Measurements from ENCODE around the gene MFAP2. TPM values are rescaled to one million over a fixed set of nuclear protein-coding genes. Genes with fewer than 3 reads are reported as not detected.

The MFAP2 gene
- total and polyA plus RNA-seq, 4 donors, result 21.3 to 65.3 (median 41.8) TPM

- Histone ChIP-seq H3K27me3 (ENCODE audit: control insufficient read depth in 1 of 2, insufficient read depth in 2 of 2, low read length in 1 of 2) (no peaks in the 10 kb centered on the region), H3K4me3 (ENCODE audit: low read length in 2 of 2) (no peak overlapping the region), H3K4me1 (ENCODE audit: control insufficient read depth in 1 of 2, insufficient read depth in 2 of 2, low read length in 2 of 2) (no peaks in the 10 kb centered on the region), H3K9me3 (ENCODE audit: control insufficient read depth, low read length) (no peaks in the 10 kb centered on the region), H3K36me3 (ENCODE audit: control insufficient read depth in 1 of 2, insufficient read depth in 2 of 2, low read length in 1 of 2) (no peaks in the 10 kb centered on the region), H3K27ac (ENCODE audit: low read depth in 1 of 2, low read length in 2 of 2) (no peak overlapping the region)
- intact Hi-C loops (cut with DNase I), result no loop called here
- no peak for ATAC-seq (ENCODE audit: low FRiP score)
- 87 to 90% methylated on average over 13 of the region's 13 CpGs for WGBS, 2 donors
- DNase-seq, result no peak
Observed at GRCh38 chr1:16988210-16988609, 7.8 kb upstream of the MFAP2 start.

- Histone ChIP-seq H3K4me1 (ENCODE audit: control insufficient read depth in 1 of 2, insufficient read depth in 2 of 2, low read length in 2 of 2) (no peaks in the 10 kb centered on the region), H3K9me3 (ENCODE audit: control insufficient read depth, low read length) (no peaks in the 10 kb centered on the region), H3K4me3 (ENCODE audit: low read length in 2 of 2) (no peak overlapping the region), H3K36me3 (ENCODE audit: control insufficient read depth in 1 of 2, insufficient read depth in 2 of 2, low read length in 1 of 2) (no peaks in the 10 kb centered on the region), H3K27me3 (ENCODE audit: control insufficient read depth in 1 of 2, insufficient read depth in 2 of 2, low read length in 1 of 2) (no peaks in the 10 kb centered on the region), H3K27ac (ENCODE audit: low read depth in 1 of 2, low read length in 2 of 2) (no peak overlapping the region)
- no peak for DNase-seq
- intact Hi-C loops (cut with DNase I), result no loop called here
- no peak for ATAC-seq (ENCODE audit: low FRiP score)
- WGBS, 2 donors, result 72% methylated on average over 14 to 16 of the region's 16 CpGs
Observed at GRCh38 chr1:16986962-16987361, 6.5 kb upstream of the MFAP2 start.

GRCh38 chr1:16986560-16986959 lies 6.1 kb upstream of the MFAP2 start:
- Histone ChIP-seq H3K4me1 (ENCODE audit: control insufficient read depth in 1 of 2, insufficient read depth in 2 of 2, low read length in 2 of 2) (no peaks in the 10 kb centered on the region), H3K27ac (ENCODE audit: low read depth in 1 of 2, low read length in 2 of 2) (no peak overlapping the region), H3K27me3 (ENCODE audit: control insufficient read depth in 1 of 2, insufficient read depth in 2 of 2, low read length in 1 of 2) (no peaks in the 10 kb centered on the region), H3K36me3 (ENCODE audit: control insufficient read depth in 1 of 2, insufficient read depth in 2 of 2, low read length in 1 of 2) (no peaks in the 10 kb centered on the region), H3K9me3 (ENCODE audit: control insufficient read depth, low read length) (no peaks in the 10 kb centered on the region), H3K4me3 (ENCODE audit: low read length in 2 of 2) (no peak overlapping the region)
- intact Hi-C loops (cut with DNase I), result no loop called here
- 81 to 85% methylated on average over 23 of the region's 23 CpGs for WGBS, 2 donors
- no peak for ATAC-seq (ENCODE audit: low FRiP score)
- DNase-seq, result no peak

- Histone ChIP-seq H3K36me3 (ENCODE audit: control insufficient read depth in 1 of 2, insufficient read depth in 2 of 2, low read length in 1 of 2) (no peaks in the 10 kb centered on the region), H3K27ac (ENCODE audit: low read depth in 1 of 2, low read length in 2 of 2) (no peak overlapping the region), H3K27me3 (ENCODE audit: control insufficient read depth in 1 of 2, insufficient read depth in 2 of 2, low read length in 1 of 2) (no peaks in the 10 kb centered on the region), H3K4me1 (ENCODE audit: control insufficient read depth in 1 of 2, insufficient read depth in 2 of 2, low read length in 2 of 2) (no peaks in the 10 kb centered on the region), H3K9me3 (ENCODE audit: control insufficient read depth, low read length) (no peaks in the 10 kb centered on the region), H3K4me3 (ENCODE audit: low read length in 2 of 2) (no peak overlapping the region)
- 87 to 88% methylated on average over 18 to 19 of the region's 19 CpGs for WGBS, 2 donors
- ATAC-seq (ENCODE audit: low FRiP score) (no peak), DNase-seq (no peak)
- intact Hi-C loops (cut with DNase I), result no loop called here
Observed at GRCh38 chr1:16986113-16986512, 5.7 kb upstream of the MFAP2 start.

GRCh38 chr1:16984717-16985116 lies 4.3 kb upstream of the MFAP2 start:
- no peak overlapping the region for H3K4me3 ChIP-seq (ENCODE audit: low read length in 2 of 2)
- no peaks in the 10 kb centered on the region for H3K36me3 ChIP-seq (ENCODE audit: control insufficient read depth in 1 of 2, insufficient read depth in 2 of 2, low read length in 1 of 2)
- no peaks in the 10 kb centered on the region for H3K27me3 ChIP-seq (ENCODE audit: control insufficient read depth in 1 of 2, insufficient read depth in 2 of 2, low read length in 1 of 2)
- intact Hi-C loops (cut with DNase I), result no loop called here
- H3K27ac ChIP-seq (ENCODE audit: low read depth in 1 of 2, low read length in 2 of 2), result no peak overlapping the region
- H3K4me1 ChIP-seq (ENCODE audit: control insufficient read depth in 1 of 2, insufficient read depth in 2 of 2, low read length in 2 of 2), result no peaks in the 10 kb centered on the region
- DNase-seq, result peak; percentile 94 to 95
- peak; percentile 62 for ATAC-seq (ENCODE audit: low FRiP score)
- no peaks in the 10 kb centered on the region for H3K9me3 ChIP-seq (ENCODE audit: control insufficient read depth, low read length)
- WGBS, 2 donors, result 1 to 7% methylated on average over 7 of the region's 7 CpGs

GRCh38 chr1:16983649-16984048 lies 3.2 kb upstream of the MFAP2 start:
- no peaks in the 10 kb centered on the region for H3K9me3 ChIP-seq (ENCODE audit: control insufficient read depth, low read length)
- H3K4me3 ChIP-seq (ENCODE audit: low read length in 2 of 2), result no peak overlapping the region
- DNase-seq, result no peak
- no peaks in the 10 kb centered on the region for H3K4me1 ChIP-seq (ENCODE audit: control insufficient read depth in 1 of 2, insufficient read depth in 2 of 2, low read length in 2 of 2)
- intact Hi-C loops (cut with DNase I), result no loop called here
- WGBS, 2 donors, result 92 to 94% methylated on average over 4 of the region's 4 CpGs
- no peak for ATAC-seq (ENCODE audit: low FRiP score)
- H3K36me3 ChIP-seq (ENCODE audit: control insufficient read depth in 1 of 2, insufficient read depth in 2 of 2, low read length in 1 of 2), result no peaks in the 10 kb centered on the region
- no peak overlapping the region for H3K27ac ChIP-seq (ENCODE audit: low read depth in 1 of 2, low read length in 2 of 2)
- H3K27me3 ChIP-seq (ENCODE audit: control insufficient read depth in 1 of 2, insufficient read depth in 2 of 2, low read length in 1 of 2), result no peaks in the 10 kb centered on the region

GRCh38 chr1:16982902-16983301 lies 2.5 kb upstream of the MFAP2 start:
- Histone ChIP-seq H3K27ac (ENCODE audit: low read depth in 1 of 2, low read length in 2 of 2) (no peak overlapping the region), H3K9me3 (ENCODE audit: control insufficient read depth, low read length) (no peaks in the 10 kb centered on the region), H3K4me1 (ENCODE audit: control insufficient read depth in 1 of 2, insufficient read depth in 2 of 2, low read length in 2 of 2) (no peaks in the 10 kb centered on the region), H3K27me3 (ENCODE audit: control insufficient read depth in 1 of 2, insufficient read depth in 2 of 2, low read length in 1 of 2) (no peaks in the 10 kb centered on the region), H3K36me3 (ENCODE audit: control insufficient read depth in 1 of 2, insufficient read depth in 2 of 2, low read length in 1 of 2) (no peaks in the 10 kb centered on the region), H3K4me3 (ENCODE audit: low read length in 2 of 2) (no peak overlapping the region)
- WGBS, 2 donors, result 87% methylated on average over 11 of the region's 11 CpGs
- ATAC-seq (ENCODE audit: low FRiP score) (no peak), DNase-seq (no peak)
- intact Hi-C loops (cut with DNase I), result no loop called here

GRCh38 chr1:16981269-16981849 lies 939 bp upstream of the MFAP2 start:
- intact Hi-C loops (cut with DNase I), result loop anchor here in 1 of 2 donors (2.0 kb wide), 1 partner anchor 15 kb away; no protein-coding TSS in a partner anchor
- Histone ChIP-seq H3K4me3 (ENCODE audit: low read length in 2 of 2) (no peak overlapping the region), H3K27ac (ENCODE audit: low read depth in 1 of 2, low read length in 2 of 2) (no peak overlapping the region), H3K9me3 (ENCODE audit: control insufficient read depth, low read length) (no peaks in the 10 kb centered on the region), H3K27me3 (ENCODE audit: control insufficient read depth in 1 of 2, insufficient read depth in 2 of 2, low read length in 1 of 2) (no peaks in the 10 kb centered on the region), H3K4me1 (ENCODE audit: control insufficient read depth in 1 of 2, insufficient read depth in 2 of 2, low read length in 2 of 2) (no peaks in the 10 kb centered on the region), H3K36me3 (ENCODE audit: control insufficient read depth in 1 of 2, insufficient read depth in 2 of 2, low read length in 1 of 2) (no peaks in the 10 kb centered on the region)
- no peak for ATAC-seq (ENCODE audit: low FRiP score)
- WGBS, 2 donors, result 81 to 86% methylated on average over 10 of the region's 10 CpGs
- no peak for DNase-seq

- intact Hi-C loops (cut with DNase I), result loop anchor here in 1 of 2 donors (2.0 kb wide), 1 partner anchor 13 kb away; no protein-coding TSS in a partner anchor
- no peaks in the 10 kb centered on the region for H3K9me3 ChIP-seq (ENCODE audit: control insufficient read depth, low read length)
- H3K27ac ChIP-seq (ENCODE audit: low read depth in 1 of 2, low read length in 2 of 2), result peak overlapping the region in 1 of 2 donors; percentile 59
- H3K27me3 ChIP-seq (ENCODE audit: control insufficient read depth in 1 of 2, insufficient read depth in 2 of 2, low read length in 1 of 2), result no peaks in the 10 kb centered on the region
- H3K4me1 ChIP-seq (ENCODE audit: control insufficient read depth in 1 of 2, insufficient read depth in 2 of 2, low read length in 2 of 2), result no peaks in the 10 kb centered on the region
- peak overlapping the region; percentile 48 to 73 for H3K4me3 ChIP-seq (ENCODE audit: low read length in 2 of 2)
- 3 to 4% methylated on average over 33 to 44 of the region's 44 CpGs for WGBS, 2 donors
- ATAC-seq (ENCODE audit: low FRiP score) (peak; percentile 3), DNase-seq (no peak)
- H3K36me3 ChIP-seq (ENCODE audit: control insufficient read depth in 1 of 2, insufficient read depth in 2 of 2, low read length in 1 of 2), result no peaks in the 10 kb centered on the region
Observed at GRCh38 chr1:16979475-16980327, 719 bp downstream of the MFAP2 start.
